Right forelimb (tissue), 1 donor: ENCODE data around the gene GFRA1.
A peak's percentile ranks its signal among the peaks of the same experiment; 100 is the strongest.

Experiments
- DNase-seq: peaks from one replicate; pipeline ENCODE4 v3.0.0-alpha.2; 2018

The GFRA1 gene

GRCh38 chr10:116270771-116271592, 2.0 kb downstream of the GFRA1 start:
- DNase-seq, result peak; percentile 64

- DNase-seq, result no peak
These were observed 2.8 kb downstream of the GFRA1 start for GRCh38 chr10:116270126-116270770.

DNA sequence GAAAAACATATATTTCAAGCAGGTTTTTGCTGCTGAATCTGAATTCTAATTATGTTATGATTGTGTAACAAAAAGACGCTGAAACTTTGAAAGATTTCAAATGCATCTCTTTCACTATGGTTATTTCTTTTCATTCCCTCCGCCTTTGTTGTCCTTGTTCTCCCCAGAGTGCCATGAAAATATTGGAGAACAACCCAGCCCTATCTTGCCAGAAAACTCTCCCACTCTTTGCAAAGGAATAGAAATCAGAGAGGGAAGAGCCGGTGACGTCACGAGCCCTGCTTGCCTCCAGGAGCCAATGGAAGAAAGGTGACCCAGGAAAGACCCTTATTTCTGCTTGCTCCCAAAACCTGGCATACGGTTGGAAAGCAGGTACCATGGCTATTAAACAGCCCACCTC, 3.4 kb downstream of the GFRA1 start:
- no peak for DNase-seq

DNA sequence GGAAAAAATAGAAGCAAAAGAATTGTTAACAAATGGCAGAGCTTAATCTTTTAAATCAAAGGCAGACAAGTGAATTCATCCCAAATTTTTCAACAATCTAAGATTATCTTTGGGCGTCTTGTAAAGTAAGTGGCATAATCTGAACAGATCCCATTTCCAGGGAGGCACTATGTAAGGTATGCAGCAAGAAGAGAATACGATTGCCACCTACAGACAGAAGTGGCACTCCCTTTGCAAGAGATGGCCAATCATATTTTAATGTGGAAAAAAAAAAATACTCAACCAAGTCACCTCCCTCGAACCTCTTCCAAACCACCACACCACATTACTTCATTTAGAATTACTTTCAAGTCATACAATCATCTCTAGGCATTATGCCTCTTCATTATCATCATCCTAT, 4.0 kb downstream of the GFRA1 start:
- DNase-seq, result no peak

DNA sequence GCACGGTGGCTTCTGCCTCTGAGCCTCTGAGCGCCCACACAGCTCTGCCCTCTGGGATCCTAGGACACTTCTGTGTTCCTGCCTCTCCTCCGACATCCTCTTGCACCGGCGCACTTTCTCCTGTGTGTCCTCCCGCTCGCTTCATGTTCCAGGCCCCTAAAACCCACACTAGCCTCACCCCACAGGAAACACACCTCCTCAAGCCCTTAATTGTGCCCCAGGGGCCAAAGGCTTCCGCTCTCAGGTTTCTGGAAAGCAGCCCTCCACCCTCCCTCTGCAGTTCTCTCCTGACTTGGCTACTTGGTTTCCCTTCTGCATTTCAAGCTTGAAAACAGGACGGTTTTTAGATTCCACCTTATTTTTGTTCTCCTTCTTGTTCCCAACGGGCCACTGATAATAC, 7.3 kb downstream of the GFRA1 start:
- DNase-seq, result no peak

DNA sequence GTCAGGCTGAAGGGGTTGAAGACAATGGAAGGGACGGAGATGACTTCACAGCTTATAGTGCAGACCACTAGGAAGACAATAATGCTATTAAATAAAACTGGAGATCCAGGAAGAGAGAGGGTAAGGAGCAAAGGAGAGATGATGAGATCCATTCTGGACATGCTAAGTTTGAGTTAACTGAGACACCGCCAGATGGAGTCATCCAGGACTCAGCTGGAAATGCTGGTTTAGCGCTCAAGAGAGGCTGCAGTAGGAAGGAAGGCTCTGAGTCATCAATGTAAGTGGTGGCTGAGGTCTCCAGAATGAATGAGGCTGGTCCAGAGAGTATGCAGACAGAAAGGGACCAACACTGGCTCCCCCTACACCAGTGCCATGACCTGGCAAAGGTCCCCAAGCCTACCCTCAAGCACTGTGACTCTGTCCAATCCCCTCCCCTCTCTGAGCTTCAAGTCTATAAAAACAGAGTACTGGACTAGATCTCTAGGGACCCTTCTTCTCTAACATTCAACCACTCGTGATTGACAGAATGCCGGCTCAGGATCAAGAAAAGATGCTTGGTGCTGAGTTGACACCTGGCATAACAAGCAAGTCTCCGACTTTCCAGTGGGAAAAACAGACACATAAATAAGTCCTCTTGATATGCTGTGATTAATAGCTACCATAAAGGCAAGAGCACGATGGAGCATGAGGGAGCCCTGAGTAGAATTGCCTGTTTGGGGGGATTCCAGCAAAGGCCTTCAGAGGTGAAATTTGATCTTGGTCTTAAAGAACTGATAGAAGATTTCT, 8.9 kb downstream of the GFRA1 start:
- no peak for DNase-seq

DNA sequence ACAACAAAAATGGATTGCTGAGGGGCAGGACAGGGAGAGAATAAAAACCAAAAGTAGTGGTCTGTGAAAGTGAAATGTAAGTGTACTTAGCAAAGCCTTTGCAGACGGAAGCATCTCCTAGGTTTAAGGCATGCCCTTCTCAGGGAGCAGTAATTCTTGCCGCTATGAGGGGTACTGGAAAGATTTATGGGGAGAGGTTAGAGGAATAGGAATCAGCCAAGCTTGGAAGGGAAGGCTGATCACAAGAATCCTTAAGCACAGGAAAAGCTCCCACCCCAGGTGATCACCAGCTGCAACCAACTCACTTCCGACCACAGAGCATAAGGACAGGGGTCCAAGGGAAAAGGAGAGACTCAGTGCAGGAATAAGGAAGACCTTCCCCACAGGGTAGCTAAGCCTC, 10.3 kb downstream of the GFRA1 start:
- no peak for DNase-seq

- no peak for DNase-seq
These were observed 12.4 kb downstream of the GFRA1 start for GRCh38 chr10:116260599-116260998.

DNA sequence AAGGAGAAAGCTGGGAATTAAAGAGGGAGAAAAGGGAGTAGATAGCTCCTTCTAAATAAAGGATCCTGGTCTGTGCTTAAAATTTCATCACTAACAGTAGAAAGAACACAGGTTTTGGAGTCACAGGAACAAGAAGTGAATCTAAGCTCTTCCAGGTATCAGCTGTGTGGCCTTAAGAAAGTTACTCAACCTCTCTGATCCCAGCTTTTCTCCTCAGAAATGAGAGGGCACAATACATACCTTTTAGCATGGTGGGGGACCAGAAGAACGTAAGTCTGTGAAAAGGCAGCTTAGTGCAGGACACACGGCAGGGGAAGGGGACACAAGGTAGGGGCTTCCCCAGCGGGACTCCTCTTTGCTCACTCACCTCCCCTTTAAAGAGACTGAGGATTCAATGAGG, 13.4 kb downstream of the GFRA1 start:
- DNase-seq, result no peak

- no peak for DNase-seq
These were observed 15.2 kb downstream of the GFRA1 start for GRCh38 chr10:116257785-116258184.

DNA sequence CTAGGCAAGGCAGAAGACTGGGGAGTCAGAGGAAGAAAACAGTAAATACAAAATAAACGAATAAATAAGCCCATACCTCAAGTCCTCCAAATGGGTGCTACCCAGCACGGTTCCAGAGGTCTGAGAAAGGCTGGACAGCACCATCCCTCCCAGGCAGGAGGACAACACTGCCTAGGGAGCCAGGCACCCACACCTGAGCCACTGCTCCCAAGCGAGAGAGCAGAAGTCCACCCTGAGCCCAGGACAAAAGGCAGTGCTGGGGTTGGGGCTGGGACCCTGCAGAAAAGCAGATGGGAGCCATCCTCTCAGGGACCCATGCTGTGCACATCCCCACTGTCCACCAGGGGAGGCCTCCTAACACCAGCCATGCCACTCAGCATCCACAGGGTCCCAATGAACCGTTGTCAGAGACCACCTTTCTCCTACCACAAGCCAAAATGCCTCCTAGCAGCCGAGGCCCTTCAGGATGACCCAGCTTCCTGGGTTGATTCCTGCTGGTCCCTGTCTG, 16.2 kb downstream of the GFRA1 start:
- no peak for DNase-seq

GRCh38 chr10:116255886-116256751, 16.9 kb downstream of the GFRA1 start:
- no peak for DNase-seq

DNA sequence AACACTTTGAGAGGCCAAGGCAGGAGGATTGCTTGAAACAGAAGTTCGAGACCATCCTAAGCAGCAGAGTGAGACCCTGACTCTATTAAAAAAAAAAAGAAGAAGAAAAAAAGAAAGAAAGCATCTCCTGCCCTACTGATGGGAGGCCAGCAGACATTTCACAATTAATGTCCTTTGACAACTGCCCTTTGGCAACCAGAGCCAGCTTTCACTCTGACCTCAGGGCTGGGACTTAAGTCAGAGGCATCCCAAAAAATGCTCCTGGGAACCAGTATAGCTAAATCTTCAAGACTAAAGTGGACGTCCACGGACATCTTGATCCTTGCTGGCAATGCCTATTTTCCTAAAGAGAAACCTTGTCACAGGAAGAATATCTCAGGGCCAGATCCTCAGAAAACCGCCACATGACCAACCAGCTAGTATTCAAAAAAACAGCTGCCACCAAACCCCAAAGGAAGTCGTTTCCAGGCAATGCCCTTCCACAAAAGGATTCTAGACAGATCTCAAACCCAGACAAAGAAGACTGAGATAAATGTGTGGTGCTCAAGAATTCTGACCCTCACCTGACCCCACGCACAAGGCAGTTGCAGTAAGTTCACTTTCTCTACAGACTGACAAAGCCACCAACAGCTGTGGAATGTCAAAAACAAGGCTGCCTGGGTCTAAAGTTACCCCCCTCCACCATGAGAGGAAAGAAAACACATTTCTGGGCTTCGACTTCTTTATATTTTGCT, 18.4 kb downstream of the GFRA1 start:
- no peak for DNase-seq

DNA sequence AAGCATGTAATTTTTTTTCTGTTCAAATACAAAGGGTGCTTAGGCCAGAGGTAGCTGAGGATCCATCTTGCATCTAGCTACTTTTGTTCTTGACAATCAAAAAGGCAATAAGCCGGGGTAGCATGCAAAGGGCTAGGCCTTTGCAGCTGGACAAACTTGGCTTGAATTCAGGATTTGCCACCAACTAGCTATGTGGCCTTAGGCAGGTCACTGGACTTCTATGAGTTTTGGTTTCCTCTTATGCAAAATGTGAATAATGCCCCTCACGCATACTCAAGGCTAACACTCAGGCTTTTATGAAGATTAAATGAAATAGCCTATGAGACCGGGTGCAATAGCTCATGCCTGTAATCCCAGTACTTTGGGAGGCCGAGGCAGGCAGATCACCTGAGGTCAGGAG, 19.3 kb downstream of the GFRA1 start:
- DNase-seq, result no peak

DNA sequence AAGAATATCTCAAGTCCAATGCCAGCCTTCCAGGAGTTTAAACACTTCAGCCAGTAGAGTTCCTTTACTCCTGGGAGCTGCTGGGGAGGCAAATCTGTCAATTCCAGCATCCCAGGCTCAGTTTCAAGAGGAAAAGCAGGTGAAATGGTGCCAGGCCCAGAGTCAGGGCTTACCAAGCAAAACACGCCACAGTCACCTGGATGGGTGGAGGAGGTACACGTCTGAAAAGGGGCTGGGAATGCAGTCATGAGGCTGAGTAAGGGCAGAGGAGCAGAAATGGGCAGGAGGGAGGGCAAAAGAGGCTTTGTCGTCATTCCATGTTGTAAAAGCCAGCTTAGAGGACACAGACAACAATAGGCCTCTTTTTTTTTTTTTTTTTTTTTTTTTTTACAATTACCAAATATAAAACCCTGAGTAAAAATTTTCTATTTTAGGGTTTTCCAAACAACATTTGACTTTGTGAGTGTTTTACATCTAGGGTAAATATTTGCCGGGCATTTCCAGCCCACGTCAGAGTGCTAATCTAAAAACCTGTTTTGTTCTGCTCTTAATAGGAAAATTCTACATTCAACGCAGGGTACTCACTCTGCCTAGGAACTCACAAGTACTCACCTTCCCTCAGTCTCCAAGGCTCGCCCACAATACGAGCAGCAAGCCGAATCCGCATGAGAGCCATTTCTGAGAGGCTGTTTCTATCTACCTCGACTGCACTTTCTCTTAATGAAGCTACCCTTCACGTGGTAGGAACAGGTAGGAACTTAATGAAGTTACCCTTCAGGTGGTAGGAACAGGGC, 21.2 kb downstream of the GFRA1 start:
- DNase-seq, result no peak

GRCh38 chr10:116247691-116248090, 25.3 kb downstream of the GFRA1 start:
- DNase-seq, result no peak

DNA sequence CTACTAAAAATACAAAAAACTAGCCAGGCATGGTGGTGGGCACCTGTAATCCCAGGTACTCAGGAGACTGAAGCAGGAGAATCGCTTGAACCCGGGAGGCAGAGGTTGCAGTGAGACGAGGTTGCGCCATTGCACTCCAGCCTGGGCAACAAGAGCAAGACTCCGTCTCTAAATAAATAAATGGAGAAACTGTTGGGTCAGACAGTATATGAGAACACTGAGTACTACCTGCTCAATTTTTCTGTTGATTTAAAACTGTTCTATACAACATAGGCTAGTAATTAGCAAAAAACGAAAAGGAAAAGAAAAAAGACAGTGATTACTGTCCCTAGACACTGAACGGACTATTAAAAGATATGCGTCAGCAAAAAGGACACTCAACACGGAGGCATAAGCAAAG, 26.7 kb downstream of the GFRA1 start:
- DNase-seq, result no peak

DNA sequence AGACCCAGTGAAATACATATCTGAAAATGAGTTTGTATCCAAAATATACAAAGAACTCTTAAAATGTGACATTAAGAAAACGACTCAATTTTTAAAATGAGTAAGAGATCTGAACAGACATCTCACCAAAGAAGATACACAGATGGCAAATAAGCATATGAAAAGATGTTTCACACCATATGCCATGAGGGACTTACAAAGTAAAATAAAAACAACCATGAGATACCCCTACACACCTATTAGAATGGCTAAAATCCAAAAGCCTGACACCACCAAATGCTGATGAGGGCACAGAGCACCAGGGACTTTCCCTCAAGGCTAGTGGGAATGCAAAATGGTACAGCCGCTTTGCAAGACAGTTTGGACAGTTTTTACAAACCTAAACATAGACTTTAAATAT, 27.9 kb downstream of the GFRA1 start:
- DNase-seq, result no peak

GRCh38 chr10:116241642-116242410, 31.2 kb downstream of the GFRA1 start:
- DNase-seq, result no peak

- DNase-seq, result no peak
These were observed 31.9 kb downstream of the GFRA1 start for GRCh38 chr10:116241085-116241484.
